Measurements from ENCODE around the gene SLC9A6.

SLC9A6 gene

DNA sequence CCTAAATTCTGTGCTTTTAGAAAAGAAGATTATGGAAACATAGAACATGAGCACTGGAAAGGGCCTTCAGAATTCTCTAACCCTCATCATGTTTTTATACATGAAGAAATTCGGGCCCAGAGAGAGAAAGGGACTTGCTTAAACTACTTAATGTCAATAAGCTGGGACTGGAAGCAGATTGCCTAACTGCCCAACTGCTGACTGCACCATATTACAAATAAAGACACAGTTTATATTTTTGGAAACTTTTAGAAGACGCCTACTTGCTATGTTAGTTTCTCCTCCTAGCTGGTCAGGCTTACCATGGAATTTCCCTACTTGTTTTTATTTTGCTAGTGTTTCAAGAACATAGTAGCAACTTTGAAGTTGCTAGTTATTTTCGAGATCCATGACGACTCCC is 47.1 kb downstream of the SLC9A6 start:
- Histone ChIP-seq H3K4me1 (ENCODE audit: low read depth, poor library complexity, severe bottlenecking) (peaks cover 17% of the 10 kb centered on the region), H3K4me2 (no peak overlapping the region), H3K4me3 (IDR thresholded peaks at IDR 0.05; ENCODE audit: insufficient read depth, low read depth, low read length) (no peak overlapping the region), H3K9ac (no peak overlapping the region), H3K79me2 (ENCODE audit: insufficient read depth, low read depth) (no peaks in the 10 kb centered on the region), H3K27me3 (ENCODE audit: insufficient read depth, low read depth) (no peaks in the 10 kb centered on the region), H2AFZ (ENCODE audit: low read depth) (no peak overlapping the region), H4K20me1 (ENCODE audit: insufficient read depth) (no peaks in the 10 kb centered on the region), H3K36me3 (ENCODE audit: insufficient read depth) (no peaks in the 10 kb centered on the region), H3K27ac (no peak overlapping the region)
- TF ChIP-seq, protein P1, sequence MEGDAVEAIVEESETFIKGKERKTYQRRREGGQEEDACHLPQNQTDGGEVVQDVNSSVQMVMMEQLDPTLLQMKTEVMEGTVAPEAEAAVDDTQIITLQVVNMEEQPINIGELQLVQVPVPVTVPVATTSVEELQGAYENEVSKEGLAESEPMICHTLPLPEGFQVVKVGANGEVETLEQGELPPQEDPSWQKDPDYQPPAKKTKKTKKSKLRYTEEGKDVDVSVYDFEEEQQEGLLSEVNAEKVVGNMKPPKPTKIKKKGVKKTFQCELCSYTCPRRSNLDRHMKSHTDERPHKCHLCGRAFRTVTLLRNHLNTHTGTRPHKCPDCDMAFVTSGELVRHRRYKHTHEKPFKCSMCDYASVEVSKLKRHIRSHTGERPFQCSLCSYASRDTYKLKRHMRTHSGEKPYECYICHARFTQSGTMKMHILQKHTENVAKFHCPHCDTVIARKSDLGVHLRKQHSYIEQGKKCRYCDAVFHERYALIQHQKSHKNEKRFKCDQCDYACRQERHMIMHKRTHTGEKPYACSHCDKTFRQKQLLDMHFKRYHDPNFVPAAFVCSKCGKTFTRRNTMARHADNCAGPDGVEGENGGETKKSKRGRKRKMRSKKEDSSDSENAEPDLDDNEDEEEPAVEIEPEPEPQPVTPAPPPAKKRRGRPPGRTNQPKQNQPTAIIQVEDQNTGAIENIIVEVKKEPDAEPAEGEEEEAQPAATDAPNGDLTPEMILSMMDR (conservative IDR thresholded peaks at IDR 0.05; ENCODE audit: low read depth, low read length), result no peak

DNA sequence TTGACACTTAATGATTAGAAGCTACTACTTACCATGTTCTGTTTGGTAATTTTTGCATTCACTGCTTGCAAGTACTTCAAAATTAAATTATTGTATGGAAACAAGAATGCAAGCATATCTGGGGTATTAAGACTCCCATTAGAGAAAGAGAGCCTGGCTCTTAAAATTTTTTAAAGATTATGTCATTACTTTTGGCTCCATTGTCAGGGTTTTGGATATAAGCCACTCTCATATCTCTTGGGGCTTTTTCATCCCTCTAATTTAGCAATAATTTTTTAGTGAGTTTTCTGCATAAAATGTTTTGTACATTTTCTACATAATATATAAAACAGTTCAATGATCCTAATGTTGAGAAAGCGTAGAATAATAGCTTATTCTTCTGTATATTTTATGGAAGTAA is 49.4 kb downstream of the SLC9A6 start:
- peaks cover 17% of the 10 kb centered on the region for H3K4me1 ChIP-seq (ENCODE audit: low read depth, poor library complexity, severe bottlenecking)
- no peaks in the 10 kb centered on the region for H3K27me3 ChIP-seq (ENCODE audit: insufficient read depth, low read depth)
- no peaks in the 10 kb centered on the region for H3K79me2 ChIP-seq (ENCODE audit: insufficient read depth, low read depth)
- H3K4me2 ChIP-seq, result no peak overlapping the region
- no peak overlapping the region for H3K9ac ChIP-seq
- no peak overlapping the region for H3K27ac ChIP-seq
- no peak overlapping the region for H2AFZ ChIP-seq (ENCODE audit: low read depth)
- no peaks in the 10 kb centered on the region for H3K36me3 ChIP-seq (ENCODE audit: insufficient read depth)
- H3K4me3 ChIP-seq (IDR thresholded peaks at IDR 0.05; ENCODE audit: insufficient read depth, low read depth, low read length), result no peak overlapping the region
- TF ChIP-seq, protein P1 (conservative IDR thresholded peaks at IDR 0.05; ENCODE audit: low read depth, low read length), result no peak
- no peaks in the 10 kb centered on the region for H4K20me1 ChIP-seq (ENCODE audit: insufficient read depth)

DNA sequence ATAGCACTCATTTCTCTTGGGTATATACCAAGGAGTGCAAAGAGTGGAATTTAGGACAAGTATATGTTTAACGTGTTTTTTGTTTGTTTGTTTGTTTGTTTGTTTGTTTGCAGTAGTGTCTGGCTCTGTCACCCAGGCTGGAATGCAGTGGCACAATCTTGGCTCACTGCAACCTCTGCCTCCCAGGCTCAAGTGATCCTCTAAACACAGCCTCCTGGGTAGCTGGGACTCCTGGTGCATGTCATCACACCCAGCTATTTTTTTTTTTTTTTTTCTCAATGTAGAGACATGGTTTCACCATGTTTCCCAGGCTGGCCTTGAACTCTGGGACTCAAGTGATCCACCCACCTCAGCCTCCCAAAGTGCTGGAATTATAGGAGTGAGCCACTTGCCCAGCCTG is 50.4 kb downstream of the SLC9A6 start:
- TF ChIP-seq, protein P1 (conservative IDR thresholded peaks at IDR 0.05; ENCODE audit: low read depth, low read length), result no peak
- Histone ChIP-seq H2AFZ (ENCODE audit: low read depth) (no peak overlapping the region), H3K36me3 (ENCODE audit: insufficient read depth) (no peaks in the 10 kb centered on the region), H3K79me2 (ENCODE audit: insufficient read depth, low read depth) (no peaks in the 10 kb centered on the region), H3K27ac (no peak overlapping the region), H3K27me3 (ENCODE audit: insufficient read depth, low read depth) (no peaks in the 10 kb centered on the region), H3K4me1 (ENCODE audit: low read depth, poor library complexity, severe bottlenecking) (peaks cover 17% of the 10 kb centered on the region), H3K9ac (no peak overlapping the region), H3K4me2 (no peak overlapping the region), H4K20me1 (ENCODE audit: insufficient read depth) (no peaks in the 10 kb centered on the region), H3K4me3 (IDR thresholded peaks at IDR 0.05; ENCODE audit: insufficient read depth, low read depth, low read length) (no peak overlapping the region)

DNA sequence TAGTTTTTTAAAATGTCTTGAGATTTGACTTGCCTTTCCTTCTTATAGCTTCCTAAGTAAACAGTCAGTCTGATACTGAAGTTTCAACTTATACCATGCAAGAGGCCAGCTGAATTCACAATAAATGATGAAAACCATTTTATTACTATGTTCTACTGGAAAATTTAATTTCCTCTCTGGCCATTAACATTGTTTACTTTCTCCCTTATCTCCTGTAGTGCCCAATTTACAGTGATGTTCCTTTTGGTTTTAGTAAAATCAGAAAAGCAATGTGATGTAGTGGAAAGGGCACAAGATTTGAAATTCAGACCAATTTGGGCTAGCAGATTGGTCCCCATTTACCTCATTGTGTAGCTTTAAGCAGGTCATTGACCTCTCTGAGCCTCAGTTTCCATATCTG is 54.2 kb downstream of the SLC9A6 start:
- H3K4me2 ChIP-seq, result no peak overlapping the region
- H3K4me1 ChIP-seq (ENCODE audit: low read depth, poor library complexity, severe bottlenecking), result no peaks in the 10 kb centered on the region
- no peaks in the 10 kb centered on the region for H3K27me3 ChIP-seq (ENCODE audit: insufficient read depth, low read depth)
- H3K9ac ChIP-seq, result no peak overlapping the region
- no peaks in the 10 kb centered on the region for H4K20me1 ChIP-seq (ENCODE audit: insufficient read depth)
- H2AFZ ChIP-seq (ENCODE audit: low read depth), result no peak overlapping the region
- H3K36me3 ChIP-seq (ENCODE audit: insufficient read depth), result no peaks in the 10 kb centered on the region
- no peak overlapping the region for H3K4me3 ChIP-seq (IDR thresholded peaks at IDR 0.05; ENCODE audit: insufficient read depth, low read depth, low read length)
- TF ChIP-seq, protein P1 (conservative IDR thresholded peaks at IDR 0.05; ENCODE audit: low read depth, low read length), result no peak
- no peak overlapping the region for H3K27ac ChIP-seq
- H3K79me2 ChIP-seq (ENCODE audit: insufficient read depth, low read depth), result no peaks in the 10 kb centered on the region
